GM18519 (cell line): ENCODE measurements around the gene CHCHD3.
"Not testable (repeated sequence)": the region's sequence is repeated elsewhere in the genome, so short reads cannot be mapped to it uniquely, and the experiment has no call there.

Source experiments
- ATAC-seq: cut with Tn5 transposase; IDR thresholded peaks from one replicate; pipeline ENCODE4 v1.9.1; 2021; ENCODE audit warnings: mild to moderate bottlenecking, moderate library complexity; ENCODE audit not compliant: unreplicated experiment, low FRiP score

CHCHD3 gene

GRCh38 chr7:132919771-132920170 is 162.1 kb downstream of the CHCHD3 start:
- no peak for ATAC-seq

GRCh38 chr7:132915647-132916046 is 166.2 kb downstream of the CHCHD3 start:
- no peak for ATAC-seq

GRCh38 chr7:132910657-132911056 is 171.2 kb downstream of the CHCHD3 start:
- no peak for ATAC-seq

GRCh38 chr7:132907380-132907940 is 174.4 kb downstream of the CHCHD3 start:
- no peak for ATAC-seq

GRCh38 chr7:132906193-132906835 is 175.6 kb downstream of the CHCHD3 start:
- ATAC-seq, result no peak

- not testable (repeated sequence) for ATAC-seq
These were observed 176.8 kb downstream of the CHCHD3 start for GRCh38 chr7:132905136-132905535.

GRCh38 chr7:132904209-132904608 is 177.7 kb downstream of the CHCHD3 start:
- no peak for ATAC-seq

GRCh38 chr7:132902294-132902693 is 179.6 kb downstream of the CHCHD3 start:
- ATAC-seq, result not testable (repeated sequence)

GRCh38 chr7:132901241-132901640 is 180.6 kb downstream of the CHCHD3 start:
- ATAC-seq, result no peak

- no peak for ATAC-seq
These were observed 182.1 kb downstream of the CHCHD3 start for GRCh38 chr7:132899833-132900232.

GRCh38 chr7:132898641-132899175 is 183.2 kb downstream of the CHCHD3 start:
- not testable (repeated sequence) for ATAC-seq

- no peak for ATAC-seq
These were observed 184.7 kb downstream of the CHCHD3 start for GRCh38 chr7:132897093-132897687.

- no peak for ATAC-seq
These were observed 186.7 kb downstream of the CHCHD3 start for GRCh38 chr7:132895231-132895630.

GRCh38 chr7:132893560-132893959 is 188.3 kb downstream of the CHCHD3 start:
- ATAC-seq, result no peak

- ATAC-seq, result not testable (repeated sequence)
These were observed 189.1 kb downstream of the CHCHD3 start for GRCh38 chr7:132892744-132893143.

- no peak for ATAC-seq
These were observed 190.3 kb downstream of the CHCHD3 start for GRCh38 chr7:132891554-132891953.

- no peak for ATAC-seq
These were observed 199.0 kb downstream of the CHCHD3 start for GRCh38 chr7:132882714-132883428.

- ATAC-seq, result no peak
These were observed 200.6 kb downstream of the CHCHD3 start for GRCh38 chr7:132881317-132881716.

- no peak for ATAC-seq
These were observed 202.3 kb downstream of the CHCHD3 start for GRCh38 chr7:132879579-132879978.

- no peak for ATAC-seq
These were observed 203.5 kb downstream of the CHCHD3 start for GRCh38 chr7:132878204-132878919.
